HepG2 (cell line): ENCODE results near the gene PNN. TPM values are rescaled to one million over a fixed set of nuclear protein-coding genes. Genes with fewer than 3 reads are reported as not detected.

Experiments used
- ASH2L ChIP-seq: fragments of 300-600, 200-600 bp; sonication (generic); IDR thresholded peaks from 2 replicates; pipeline ENCODE4 v1.7.0; 2017; ENCODE audit warnings: low read depth, mild to moderate bottlenecking, moderate library complexity, mixed read lengths, low read length; ENCODE audit not compliant: insufficient read length
- ATF6 ChIP-seq: sonication (generic); formaldehyde crosslinking; conservative IDR thresholded peaks from 2 replicates; pipeline ENCODE4 v1.4.0; 2020; ENCODE audit warnings: missing genetic modification reagents
- CEBPG ChIP-seq: IDR thresholded peaks from 2 replicates; pipeline ENCODE4 v1.6.1; 2016
- FOXP1 ChIP-seq, 2 experiments: fragments of 450-650 bp in 1 of 2; IDR thresholded peaks; 2 replicates each; pipeline ENCODE4 v1.6.1; 2017 to 2018; ENCODE audit warnings: antibody characterized with exemption in 1 of 2
- HMGXB4 ChIP-seq, 2 experiments: sonication (generic) in 1 of 2; formaldehyde crosslinking in 1 of 2; IDR thresholded peaks; 2 replicates each; pipeline versions ENCODE4 v1.4.0 to v1.6.1; 2018 to 2020; ENCODE audit warnings: missing genetic modification reagents in 2 of 2, borderline replicate concordance in 1 of 2, low read depth in 1 of 2, mild to moderate bottlenecking in 1 of 2, missing biosample characterization in 1 of 2
- MEF2D ChIP-seq: sonication (generic); formaldehyde crosslinking; IDR thresholded peaks from 2 replicates; pipeline ENCODE4 v1.5.1; 2020; ENCODE audit warnings: mild to moderate bottlenecking, missing genetic modification reagents
- MXD1 ChIP-seq: sonication (generic); formaldehyde crosslinking; IDR thresholded peaks from 2 replicates; pipeline ENCODE4 v1.4.0; 2020; ENCODE audit warnings: mild to moderate bottlenecking, missing genetic modification reagents
- MXD4 ChIP-seq: IDR thresholded peaks from 2 replicates; pipeline ENCODE4 v1.6.1; 2016; ENCODE audit warnings: mild to moderate bottlenecking, missing biosample characterization, missing genetic modification reagents
- NCOR1 ChIP-seq: fragments of 200-600 bp; sonication (generic); IDR thresholded peaks from 2 replicates; pipeline ENCODE4 v1.7.0; 2017; ENCODE audit warnings: antibody characterized with exemption, low read length, borderline replicate concordance
- TSC22D2 ChIP-seq: sonication (generic); formaldehyde crosslinking; IDR thresholded peaks from 2 replicates; pipeline ENCODE4 v1.5.1; 2020; ENCODE audit warnings: missing genetic modification reagents, mild to moderate bottlenecking, borderline replicate concordance
- ZFYVE20 ChIP-seq: sonication (generic); formaldehyde crosslinking; IDR thresholded peaks from 2 replicates; pipeline ENCODE4 v1.8.0; 2023; ENCODE audit warnings: low read depth, mild to moderate bottlenecking, moderate library complexity, missing genetic modification reagents, borderline replicate concordance
- ZHX2 ChIP-seq, 2 experiments: sonication (generic) in 1 of 2; formaldehyde crosslinking in 1 of 2; IDR thresholded peaks; 2 replicates each; pipeline versions ENCODE4 v1.6.1 to v1.9.0; 2014 to 2022; ENCODE audit warnings: antibody characterized with exemption in 1 of 2, borderline replicate concordance in 1 of 2, inconsistent platforms in 1 of 2, low read depth in 1 of 2, missing genetic modification reagents in 1 of 2
- ZNF329 ChIP-seq: sonication (generic); formaldehyde crosslinking; IDR thresholded peaks from 2 replicates; pipeline ENCODE4 v1.9.0; 2021; ENCODE audit warnings: low read depth, mild to moderate bottlenecking, missing genetic modification reagents
- ZNF441 ChIP-seq: sonication (generic); formaldehyde crosslinking; IDR thresholded peaks from 2 replicates; pipeline ENCODE4 v1.7.0; 2021; ENCODE audit warnings: missing genetic modification reagents, borderline replicate concordance
- ZNF543 ChIP-seq: sonication (generic); formaldehyde crosslinking; IDR thresholded peaks from 2 replicates; pipeline ENCODE4 v1.4.0; 2020; ENCODE audit warnings: mild to moderate bottlenecking, missing genetic modification reagents
- ZNF746 ChIP-seq: sonication (generic); formaldehyde crosslinking; IDR thresholded peaks from 2 replicates; pipeline ENCODE4 v1.8.0; 2022; ENCODE audit warnings: mild to moderate bottlenecking, missing genetic modification reagents
- ZNF792 ChIP-seq: IDR thresholded peaks from 2 replicates; pipeline ENCODE4 v1.6.1; 2016
- polyA plus RNA-seq, 8 experiments: library from polyadenylated mRNA; depleted of rRNA in 3 of 8; stranded (reverse) in 7 of 8; unstranded in 1 of 8; fragments of >200 nt; fragmentation: Illumina TruSeq in 4 of 8; extraction: Trizol in 4 of 8; gene quantifications; 2 replicates each; pipeline versions ENCODE4 v1.2.1 to v1.2.3, GENCODE V29; 2011 to 2016; ENCODE audit warnings: low read depth in 4 of 8, missing spikeins in 1 of 8, mixed read lengths in 1 of 8; ENCODE audit not compliant: insufficient read depth in 1 of 8
- total RNA-seq, 5 experiments: library from RNA; depleted of rRNA; stranded (reverse); fragments of >200 nt; fragmentation: Illumina TruSeq; extraction: Trizol; gene quantifications; 2 replicates each; pipeline ENCODE4 v1.2.3, GENCODE V29; 2016; ENCODE audit warnings: low read depth in 1 of 5

PNN gene
- total and polyA plus RNA-seq, 2 of the 13 experiments (the other 11 are each of a cell fraction or from before 2014, with no cell fraction given): 58.0 to 214 TPM

GRCh38 chr14:39145266-39145966 lies 29.6 kb upstream of the PNN start (continued):
- TF ChIP-seq ZHX2 (IDR thresholded peaks at IDR 0.05; ENCODE audit: low read depth): 0 out of 2 replicates have a peak, but pooled peaks have one; percentile 15
- TF ChIP-seq ZHX2 (CRISPR knock-in tag; IDR thresholded peaks at IDR 0.05; ENCODE audit: borderline replicate concordance): no peak
- 0 out of 2 replicates have a peak, but pooled peaks have one; percentile 41 for TF ChIP-seq TSC22D2
- TF ChIP-seq ZNF441: peak; percentile 70; the same call in 1 of the 2 replicates
- peak; percentile 32; the same call in 1 of the 2 replicates for TF ChIP-seq CEBPG
- peak; percentile 27; the same call in 1 of the 2 replicates for TF ChIP-seq MXD1 (CRISPR knock-in tag)
- TF ChIP-seq ZNF543: 0 out of 2 replicates have a peak, but pooled peaks have one; percentile 61
- no peak for TF ChIP-seq ZFYVE20
- no peak; the same call in 1 of the 2 replicates for TF ChIP-seq ATF6 (CRISPR knock-in tag)
- peak; percentile 26; the same call in 1 of the 2 replicates for TF ChIP-seq MXD4 (CRISPR knock-in tag)
- 0 out of 2 replicates have a peak, but pooled peaks have one; percentile 23 for TF ChIP-seq ZNF329 (CRISPR knock-in tag)
- TF ChIP-seq ZNF792 (CRISPR knock-in tag): peak; percentile 89
- no peak for TF ChIP-seq FOXP1 (IDR thresholded peaks at IDR 0.05)
- TF ChIP-seq FOXP1 (CRISPR knock-in tag; IDR thresholded peaks at IDR 0.05): peak; percentile 21; the same call in 1 of the 2 replicates
- no peak for TF ChIP-seq HMGXB4 (CRISPR knock-in tag; IDR thresholded peaks at IDR 0.05; ENCODE audit: borderline replicate concordance in 1 of 2, low read depth in 1 of 2)
- peak; percentile 83; the same call in 1 of the 2 replicates for TF ChIP-seq NCOR1
- no peak for TF ChIP-seq ZNF746 (CRISPR knock-in tag)
- TF ChIP-seq MEF2D (CRISPR knock-in tag): peak; percentile 76; the same call in 1 of the 2 replicates
- peak; percentile 56 for TF ChIP-seq ASH2L
